Sigmoid colon (tissue), 7 donors: Measurements from ENCODE around the gene SMCHD1. TPM values are rescaled to one million over a fixed set of nuclear protein-coding genes. Genes with fewer than 3 reads are reported as not detected.
"Not testable (repeated sequence)": the region's sequence is repeated elsewhere in the genome, so short reads cannot be mapped to it uniquely, and the experiment has no call there.

Experiments
- DNase-seq: peaks from one replicate; pipeline ENCODE4 v3.0.0-alpha.2; 2019
- H3K27ac ChIP-seq, 4 donors: fragments of 200-600 bp; sonication (generic); one replicate each; pipeline ENCODE4 v1.5.1; 2016 to 2019; ENCODE audit warnings: mild to moderate bottlenecking in 1 of 4
- H3K27me3 ChIP-seq, 3 donors: fragments of 200-600 bp; sonication (generic); one replicate each; pipeline ENCODE4 v1.5.1; 2019; ENCODE audit warnings: mild to moderate bottlenecking in 1 of 3
- H3K36me3 ChIP-seq, 4 donors: fragments of 200-600 bp; sonication (generic); one replicate each; pipeline ENCODE4 v1.5.1; 2016 to 2019
- H3K4me1 ChIP-seq, 4 donors: fragments of 200-600 bp; sonication (generic); one replicate each; pipeline ENCODE4 v1.5.1; 2017 to 2019
- H3K4me3 ChIP-seq, 4 donors: fragments of 200-600 bp; sonication (generic); one replicate each; pipeline ENCODE4 v1.5.1; 2017 to 2019; ENCODE audit warnings: mild to moderate bottlenecking in 2 of 4, moderate library complexity in 1 of 4
- H3K9me3 ChIP-seq, 4 donors: fragments of 200-600 bp in 3 of 4; sonication (generic) in 3 of 4; one replicate each; pipeline versions ENCODE4 v1.5.1 to v1.6.1; 2013 to 2019
- CTCF ChIP-seq, 4 experiments: fragments of 450-650 bp in 3 of 4; fragments of 200-600 bp in 1 of 4; IDR thresholded peaks; one replicate each; pipeline ENCODE4 v1.5.1; 2016 to 2019; ENCODE audit warnings: antibody characterized with exemption in 4 of 4, mild to moderate bottlenecking in 3 of 4, moderate library complexity in 2 of 4
- EP300 ChIP-seq, 4 donors: sonication (generic); formaldehyde crosslinking; IDR thresholded peaks; one replicate each; pipeline ENCODE4 v1.6.1; 2017; ENCODE audit warnings: antibody characterized with exemption in 4 of 4
- POLR2A ChIP-seq, 2 donors: fragments of 450-650 bp; IDR thresholded peaks; one replicate each; pipeline ENCODE4 v1.6.1; 2016; ENCODE audit warnings: antibody characterized with exemption in 2 of 2, mild to moderate bottlenecking in 2 of 2, moderate library complexity in 2 of 2
- POLR2AphosphoS5 ChIP-seq, 4 donors: sonication (generic); formaldehyde crosslinking; IDR thresholded peaks; one replicate each; pipeline ENCODE4 v1.6.1; 2017; ENCODE audit warnings: antibody characterized with exemption in 4 of 4
- WGBS, 2 donors: extraction: QIAGEN DNeasy Blood & Tissue Kit; methylation state at CpG; one replicate each; pipeline ENCODE4 v1.1.7; 2013; 5-methylcytosine and 5-hydroxymethylcytosine counted together
- intact Hi-C: fragments of 100-400 bp; cut with DNase I; formaldehyde crosslinking; loops from one replicate; pipeline ENCODE4 v1.15.1; 2023
- polyA plus RNA-seq, 3 donors: library from polyadenylated mRNA; stranded (reverse); fragments of 200-250 nt; gene quantifications; one replicate each; pipeline ENCODE4 v1.2.3, GENCODE V29; 2013
- total RNA-seq, 4 donors: library from RNA; depleted of rRNA; stranded (reverse); fragments of >200 nt; gene quantifications; one replicate each; pipeline ENCODE4 v1.1.0, GENCODE V29; 2016
- donor health status: healthy with polysubstance abuse.
- donor health status: Bipolar disorder and iron deficiency.
- donor health status: healthy.

The SMCHD1 gene
- total and polyA plus RNA-seq, 7 donors = 14.8 to 101 (median 69.9) TPM

- WGBS, 2 donors = 9 to 37% methylated on average over 12 of the region's 12 CpGs
- Histone ChIP-seq H3K4me1 (peaks cover 0 to 37% (median 29%) of the 10 kb centered on the region in 4 donors), H3K9me3 (no peaks in the 10 kb centered on the region), H3K27ac (peak overlapping the region; percentile 95 to 99 (median 98)), H3K36me3 (no peaks in the 10 kb centered on the region), H3K4me3 (peak overlapping the region in 3 of 4 donors; percentile 0 to 97 (median 90)), H3K27me3 (no peaks in the 10 kb centered on the region)
- intact Hi-C loops = loop anchor here (5.0 kb wide), 3 partner anchors 354 to 794 kb away; partner anchors contain the start of genes LPIN2, MYL12A and TGIF1
- TF ChIP-seq POLR2AphosphoS5 (IDR thresholded peaks at IDR 0.05) (peak; percentile 51 to 83 (median 61)), POLR2A (IDR thresholded peaks at IDR 0.05) (no peak)
- no peak for DNase-seq
These were observed 2.4 kb downstream of the SMCHD1 start for GRCh38 chr18:2657788-2658458.

GRCh38 chr18:2660849-2661248 is 5.3 kb downstream of the SMCHD1 start:
- DNase-seq, H3K36me3 ChIP-seq, H3K27me3 ChIP-seq, H3K27ac ChIP-seq, H3K4me3 ChIP-seq, H3K9me3 ChIP-seq, intact Hi-C loops: not testable (repeated sequence)
- WGBS, 2 donors = 94 to 98% methylated on average over 3 of the region's 3 CpGs
- H3K4me1 ChIP-seq = peaks cover 0 to 50% (median 41%) of the 10 kb centered on the region in 4 donors

- H3K9me3 ChIP-seq, H3K27me3 ChIP-seq, H3K27ac ChIP-seq, DNase-seq, intact Hi-C loops, H3K4me3 ChIP-seq, H3K36me3 ChIP-seq: not testable (repeated sequence)
- peaks cover 0 to 44% (median 38%) of the 10 kb centered on the region in 4 donors for H3K4me1 ChIP-seq
- WGBS, 2 donors = 85% methylated on average over 7 of the region's 7 CpGs
These were observed 6.8 kb downstream of the SMCHD1 start for GRCh38 chr18:2662288-2662687.

- intact Hi-C loops = no loop called here
- no peak overlapping the region for H3K27ac ChIP-seq
- 69 to 85% methylated on average over 5 of the region's 5 CpGs for WGBS, 2 donors
These were observed 7.5 kb downstream of the SMCHD1 start for GRCh38 chr18:2662990-2663389.

GRCh38 chr18:2672410-2672809 is 16.9 kb downstream of the SMCHD1 start:
- no peak overlapping the region for H3K27ac ChIP-seq
- no peak for DNase-seq
- 96% methylated on average over 5 of the region's 5 CpGs for WGBS, 2 donors
- no peaks in the 10 kb centered on the region for H3K27me3 ChIP-seq
- intact Hi-C loops = no loop called here
- no peaks in the 10 kb centered on the region for H3K9me3 ChIP-seq
- H3K4me1 ChIP-seq = no peaks in the 10 kb centered on the region
- H3K4me3 ChIP-seq = no peak overlapping the region
- peaks cover 2 to 100% (median 39%) of the 10 kb centered on the region in 4 donors for H3K36me3 ChIP-seq
- no peak for TF ChIP-seq EP300 (IDR thresholded peaks at IDR 0.05)
- TF ChIP-seq POLR2A (IDR thresholded peaks at IDR 0.05) = no peak
- TF ChIP-seq POLR2AphosphoS5 (IDR thresholded peaks at IDR 0.05) = no peak
- no peak for TF ChIP-seq CTCF (IDR thresholded peaks at IDR 0.05)

More at GRCh38 chr18:2662990-2663389, 7.5 kb downstream of the SMCHD1 start:
- no peak for DNase-seq
- Histone ChIP-seq H3K36me3 (peaks cover 0 to 13% (median 12%) of the 10 kb centered on the region in 4 donors), H3K4me3 (no peak overlapping the region), H3K4me1 (peaks cover 0 to 37% (median 31%) of the 10 kb centered on the region in 4 donors), H3K27me3 (no peaks in the 10 kb centered on the region), H3K9me3 (no peaks in the 10 kb centered on the region)
- TF ChIP-seq POLR2A (IDR thresholded peaks at IDR 0.05) = no peak

- 56 to 79% methylated on average over 1 of the region's 1 CpG for whole genome bisulfite sequencing, 2 donors
- Histone ChIP-seq H3K27me3 (no peaks in the 10 kb centered on the region), H3K36me3 (peaks cover 2 to 98% (median 36%) of the 10 kb centered on the region in 4 donors), H3K9me3 (no peaks in the 10 kb centered on the region), H3K4me1 (no peaks in the 10 kb centered on the region), H3K4me3 (no peak overlapping the region), H3K27ac (no peak overlapping the region)
- no peak for DNase-seq
- intact Hi-C loops = no loop called here
- no peak for TF ChIP-seq POLR2A (IDR thresholded peaks at IDR 0.05)
- TF ChIP-seq POLR2AphosphoS5 (IDR thresholded peaks at IDR 0.05) = no peak
- no peak for TF ChIP-seq EP300 (IDR thresholded peaks at IDR 0.05)
- TF ChIP-seq CTCF (IDR thresholded peaks at IDR 0.05) = no peak
These were observed 17.3 kb downstream of the SMCHD1 start for GRCh38 chr18:2672872-2673271.

GRCh38 chr18:2678933-2679332 is 23.4 kb downstream of the SMCHD1 start:
- H3K36me3 ChIP-seq = peaks cover 0 to 42% (median 6%) of the 10 kb centered on the region in 4 donors
- H3K4me1 ChIP-seq, H3K27ac ChIP-seq, H3K27me3 ChIP-seq, intact Hi-C loops, H3K4me3 ChIP-seq, DNase-seq, H3K9me3 ChIP-seq: not testable (repeated sequence)
- 97 to 98% methylated on average over 13 of the region's 13 CpGs for WGBS, 2 donors
